GM23338 (cell line): Measurements from ENCODE around the gene DCAF11. TPM values are rescaled to one million over a fixed set of nuclear protein-coding genes. Genes with fewer than 3 reads are reported as not detected.

Experiments used
- ATAC-seq: fragments of 200-7000 bp; cut with Tn5 transposase; 3 replicates; pipeline ENCODE4 v1.9.1; 2020
- DNase-seq: peaks from one replicate; pipeline ENCODE4 v3.0.0-alpha.2; 2015; ENCODE audit warnings: low spot score
- H2AFZ ChIP-seq: fragments of 200-600 bp; sonication (generic); 2 replicates; pipeline ENCODE4 v1.8.0; 2016; ENCODE audit warnings: antibody characterized with exemption, mild to moderate bottlenecking, moderate library complexity
- H3F3A ChIP-seq: fragments of 200-600 bp; sonication (generic); replicated peaks from 2 replicates; pipeline ENCODE4 v1.8.0; 2017; ENCODE audit warnings: antibody characterized with exemption, mixed run types, low read depth
- H3K27ac ChIP-seq: fragments of 200-600 bp; sonication (generic); 2 replicates; pipeline ENCODE4 v1.6.1; 2016; ENCODE audit warnings: low read depth
- H3K27me3 ChIP-seq: fragments of 200-600 bp; sonication (generic); 2 replicates; pipeline ENCODE4 v1.8.0; 2016; ENCODE audit warnings: mild to moderate bottlenecking, mixed run types, moderate library complexity; ENCODE audit not compliant: insufficient read depth
- H3K36me3 ChIP-seq: fragments of 200-600 bp; sonication (generic); 2 replicates; pipeline ENCODE4 v1.8.0; 2016; ENCODE audit warnings: mild to moderate bottlenecking; ENCODE audit not compliant: insufficient read depth
- H3K4me1 ChIP-seq: fragments of 200-600 bp; sonication (generic); 2 replicates; pipeline ENCODE4 v1.8.0; 2016; ENCODE audit warnings: mild to moderate bottlenecking, moderate library complexity; ENCODE audit not compliant: insufficient read depth
- H3K4me2 ChIP-seq: fragments of 200-600 bp; sonication (generic); 2 replicates; pipeline ENCODE4 v1.7.1; 2017; ENCODE audit warnings: mixed run types
- H3K4me3 ChIP-seq: fragments of 200-600 bp; sonication (generic); 2 replicates; pipeline ENCODE4 v1.6.1; 2016; ENCODE audit warnings: mixed run types
- H3K79me2 ChIP-seq: fragments of 200-600 bp; sonication (generic); replicated peaks from 2 replicates; pipeline ENCODE4 v1.8.0; 2017; ENCODE audit warnings: mild to moderate bottlenecking; ENCODE audit not compliant: insufficient read depth
- H3K9me2 ChIP-seq: fragments of 200-600 bp; sonication (generic); 2 replicates; pipeline ENCODE4 v1.8.0; 2017; ENCODE audit not compliant: insufficient read depth
- H4K20me1 ChIP-seq: fragments of 200-600 bp; sonication (generic); replicated peaks from 2 replicates; pipeline ENCODE4 v1.8.0; 2017; ENCODE audit warnings: mild to moderate bottlenecking; ENCODE audit not compliant: insufficient read depth
- H3K27ac Mint-ChIP-seq: 2 replicates; pipeline ENCODE4 v1.8.0; 2020; ENCODE audit warnings: inconsistent platforms, mild to moderate bottlenecking, moderate library complexity, mixed read lengths
- H3K27me3 Mint-ChIP-seq: 3 replicates; pipeline ENCODE4 v1.8.0; 2022; ENCODE audit warnings: low read depth, mild to moderate bottlenecking, moderate library complexity, mixed read lengths, inconsistent platforms; ENCODE audit not compliant: insufficient read depth, poor library complexity
- H3K36me3 Mint-ChIP-seq: 3 replicates; pipeline ENCODE4 v1.8.0; 2021; ENCODE audit warnings: low read depth, mild to moderate bottlenecking, inconsistent platforms, moderate library complexity, mixed read lengths
- H3K4me1 Mint-ChIP-seq: 3 replicates; pipeline ENCODE4 v1.8.0; 2020; ENCODE audit warnings: mild to moderate bottlenecking, inconsistent platforms, mixed read lengths
- H3K4me3 Mint-ChIP-seq: 3 replicates; pipeline ENCODE4 v1.8.0; 2021; ENCODE audit warnings: moderate library complexity, mild to moderate bottlenecking, inconsistent platforms, mixed read lengths
- H3K9me3 Mint-ChIP-seq: 3 replicates; pipeline ENCODE4 v1.8.0; 2020; ENCODE audit warnings: moderate library complexity, mild to moderate bottlenecking, inconsistent platforms, mixed read lengths
- CREB1 ChIP-seq: fragments of 250-450 bp; sonication (Bioruptor Pico); IDR thresholded peaks from 2 replicates; pipeline ENCODE4 v1.5.0; 2020; ENCODE audit warnings: low read depth, mild to moderate bottlenecking, moderate library complexity
- ETS1 ChIP-seq: IDR thresholded peaks from 2 replicates; pipeline ENCODE4 v1.6.1; 2016; ENCODE audit warnings: antibody characterized with exemption
- EZH2 ChIP-seq: fragments of 200-600 bp; sonication (generic); IDR thresholded peaks from one replicate; pipeline ENCODE4 v1.8.0; 2017; ENCODE audit warnings: antibody characterized with exemption, mild to moderate bottlenecking, low read depth; ENCODE audit not compliant: unreplicated experiment
- EZH2phosphoT487 ChIP-seq: fragments of 200-600 bp; sonication (generic); IDR thresholded peaks from one replicate; pipeline ENCODE4 v1.8.1; 2018; ENCODE audit warnings: antibody characterized with exemption; ENCODE audit not compliant: unreplicated experiment
- JUNB ChIP-seq: IDR thresholded peaks from one replicate; pipeline ENCODE4 v1.6.1; 2016; ENCODE audit warnings: antibody characterized with exemption; ENCODE audit not compliant: unreplicated experiment
- NANOG ChIP-seq: IDR thresholded peaks from 2 replicates; pipeline ENCODE4 v1.6.1; 2016; ENCODE audit warnings: antibody characterized with exemption, borderline replicate concordance
- POLR2AphosphoS5 ChIP-seq: IDR thresholded peaks from 2 replicates; pipeline ENCODE4 v1.6.1; 2016; ENCODE audit warnings: antibody characterized with exemption, low read depth
- REST ChIP-seq: IDR thresholded peaks from one replicate; pipeline ENCODE4 v1.6.1; 2018; ENCODE audit warnings: antibody characterized with exemption; ENCODE audit not compliant: unreplicated experiment
- STAT1 ChIP-seq: IDR thresholded peaks from one replicate; pipeline ENCODE4 v1.6.1; 2016; ENCODE audit warnings: antibody characterized with exemption; ENCODE audit not compliant: unreplicated experiment
- ZNF114 ChIP-seq: fragments of 250-450 bp; sonication (Bioruptor Pico); IDR thresholded peaks from 2 replicates; pipeline ENCODE4 v1.5.0; 2020; ENCODE audit warnings: mild to moderate bottlenecking, moderate library complexity
- ZNF331 ChIP-seq: fragments of 250-450 bp; sonication (Bioruptor Pico); IDR thresholded peaks from 2 replicates; pipeline ENCODE4 v1.5.0; 2020; ENCODE audit warnings: low read depth, mild to moderate bottlenecking, moderate library complexity
- ZNF462 ChIP-seq: fragments of 250-450 bp; sonication (Bioruptor Pico); IDR thresholded peaks from 2 replicates; pipeline ENCODE4 v1.5.0; 2020; ENCODE audit warnings: mild to moderate bottlenecking, moderate library complexity
- polyA plus RNA-seq: library from polyadenylated mRNA; unstranded; fragments of >200 nt; fragmentation: Nextera tagmentation; extraction: Ambion mirVana; gene quantifications from 2 replicates; pipeline ENCODE4 v1.2.1, GENCODE V29; 2016
- total RNA-seq: library from RNA; depleted of rRNA; stranded (reverse); fragments of >200 nt; shearing (Covaris generic); gene quantifications from 2 replicates; pipeline ENCODE4 v1.2.3, GENCODE V29; 2014

The DCAF11 gene
- total and polyA plus RNA-seq, 2 experiments from 2014 or later: 18.6 to 93.2 TPM

- TF ChIP-seq NANOG: no peak
These were observed 32.6 kb downstream of the DCAF11 start, which contains the start of gene RNF31 (continued) for GRCh38 chr14:24146978-24147760.

GRCh38 chr14:24147761-24148428 lies 33.3 kb downstream of the DCAF11 start:
- Histone ChIP-seq H3K79me2 (peaks cover 38% of the 10 kb centered on the region), H4K20me1 (peaks cover 7% of the 10 kb centered on the region; the same call in 1 of the 2 replicates), H3K27me3 (no peaks in the 10 kb centered on the region), H3K4me2 (peak overlapping the region; percentile 99), H3F3A (0 out of 2 replicates have a peak, but pooled peaks cover 4% of the 10 kb centered on the region), H3K4me3 (peak overlapping the region; percentile 70), H3K27ac (no peak overlapping the region), H3K4me1 (peaks cover 12% of the 10 kb centered on the region), H3K9me2 (no peaks in the 10 kb centered on the region), H2AFZ (no peak overlapping the region), H3K36me3 (peaks cover 31% of the 10 kb centered on the region)
- H3K9me3 Mint-ChIP-seq: no peaks in the 10 kb centered on the region; the same call in 2 of the 3 replicates
- H3K36me3 Mint-ChIP-seq: peaks cover 68% of the 10 kb centered on the region
- peak overlapping the region; percentile 82 for H3K27ac Mint-ChIP-seq
- H3K4me1 Mint-ChIP-seq: peaks cover 21% of the 10 kb centered on the region
- no peak for DNase-seq
- peak overlapping the region; percentile 99 for H3K4me3 Mint-ChIP-seq
- ATAC-seq: no peak
- H3K27me3 Mint-ChIP-seq: peaks cover 11% of the 10 kb centered on the region
- TF ChIP-seq STAT1: no peak
- TF ChIP-seq ZNF114: no peak
- TF ChIP-seq REST: no peak
- TF ChIP-seq ETS1: no peak
- TF ChIP-seq CREB1 (CRISPR knock-in tag): no peak
- TF ChIP-seq POLR2AphosphoS5: no peak
- TF ChIP-seq JUNB: no peak
- TF ChIP-seq NANOG: no peak
- no peak for TF ChIP-seq EZH2phosphoT487
- no peak for TF ChIP-seq ZNF331
- TF ChIP-seq EZH2: no peak
- TF ChIP-seq ZNF462 (CRISPR knock-in tag): no peak
